ENCODE data around the gene ZSCAN5C.

DNA sequence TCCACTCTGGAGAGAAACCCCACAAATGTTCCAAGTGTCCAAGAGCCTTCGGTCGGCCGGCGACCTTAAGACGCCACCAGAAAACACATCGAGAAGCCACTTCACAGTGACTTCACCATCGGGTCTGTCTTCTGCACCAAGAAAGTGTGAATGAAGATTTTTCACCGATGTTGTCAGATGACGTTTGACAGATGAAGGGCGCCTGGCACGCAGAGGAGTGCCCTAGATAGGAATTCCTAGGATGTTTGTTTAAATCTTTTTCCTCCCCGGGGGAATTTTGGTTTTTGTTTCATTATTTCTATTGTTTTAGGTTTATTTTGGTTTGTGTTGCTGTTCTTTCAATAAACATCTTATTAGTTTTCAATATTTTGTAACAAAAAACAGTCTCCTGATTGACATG lies 7.0 kb downstream of the ZSCAN5C start:
- no peak for TF ChIP-seq POLR2A (IDR thresholded peaks at IDR 0.05; ENCODE audit: low read depth, low read length)
- TF ChIP-seq, protein P1, sequence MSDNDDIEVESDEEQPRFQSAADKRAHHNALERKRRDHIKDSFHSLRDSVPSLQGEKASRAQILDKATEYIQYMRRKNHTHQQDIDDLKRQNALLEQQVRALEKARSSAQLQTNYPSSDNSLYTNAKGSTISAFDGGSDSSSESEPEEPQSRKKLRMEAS (IDR thresholded peaks at IDR 0.05; ENCODE audit: insufficient read depth, insufficient read length) = no peak
- TF ChIP-seq FOS (IDR thresholded peaks at IDR 0.05; ENCODE audit: borderline replicate concordance, insufficient read depth, low read length) = no peak
- TF ChIP-seq, protein P2, sequence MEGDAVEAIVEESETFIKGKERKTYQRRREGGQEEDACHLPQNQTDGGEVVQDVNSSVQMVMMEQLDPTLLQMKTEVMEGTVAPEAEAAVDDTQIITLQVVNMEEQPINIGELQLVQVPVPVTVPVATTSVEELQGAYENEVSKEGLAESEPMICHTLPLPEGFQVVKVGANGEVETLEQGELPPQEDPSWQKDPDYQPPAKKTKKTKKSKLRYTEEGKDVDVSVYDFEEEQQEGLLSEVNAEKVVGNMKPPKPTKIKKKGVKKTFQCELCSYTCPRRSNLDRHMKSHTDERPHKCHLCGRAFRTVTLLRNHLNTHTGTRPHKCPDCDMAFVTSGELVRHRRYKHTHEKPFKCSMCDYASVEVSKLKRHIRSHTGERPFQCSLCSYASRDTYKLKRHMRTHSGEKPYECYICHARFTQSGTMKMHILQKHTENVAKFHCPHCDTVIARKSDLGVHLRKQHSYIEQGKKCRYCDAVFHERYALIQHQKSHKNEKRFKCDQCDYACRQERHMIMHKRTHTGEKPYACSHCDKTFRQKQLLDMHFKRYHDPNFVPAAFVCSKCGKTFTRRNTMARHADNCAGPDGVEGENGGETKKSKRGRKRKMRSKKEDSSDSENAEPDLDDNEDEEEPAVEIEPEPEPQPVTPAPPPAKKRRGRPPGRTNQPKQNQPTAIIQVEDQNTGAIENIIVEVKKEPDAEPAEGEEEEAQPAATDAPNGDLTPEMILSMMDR (IDR thresholded peaks at IDR 0.05; ENCODE audit: extremely low read depth in 1 of 2, insufficient read depth in 1 of 2, low read depth in 1 of 2, low read length in 2 of 2) = no peak
- TF ChIP-seq JUN (IDR thresholded peaks at IDR 0.05; ENCODE audit: borderline replicate concordance, insufficient read depth, insufficient read length, low read depth) = no peak
- no peak for TF ChIP-seq EZH2 (IDR thresholded peaks at IDR 0.05; ENCODE audit: borderline replicate concordance, low read depth, low read length, severe bottlenecking)
- no peak for TF ChIP-seq POLR2AphosphoS5 (IDR thresholded peaks at IDR 0.05; ENCODE audit: insufficient read depth, low read depth, low read length)

Data from endothelial cell of umbilical vein (primary cell).